ENCODE data around the gene MAN1A2. TPM values are rescaled to one million over a fixed set of nuclear protein-coding genes. Genes with fewer than 3 reads are reported as not detected.

Gene MAN1A2
- total RNA-seq, 1 donor: 51.0 TPM

GRCh38 chr1:117578466-117578865, 211.2 kb downstream of the MAN1A2 start:
- Histone ChIP-seq H3K27me3 (ENCODE audit: insufficient read depth, low read length) (no peaks in the 10 kb centered on the region), H3K79me2 (ENCODE audit: insufficient read depth, low read length) (no peaks in the 10 kb centered on the region)

More at GRCh38 chr1:117578466-117578865, 211.2 kb downstream of the MAN1A2 start:
- no peak for TF ChIP-seq CTCF (IDR thresholded peaks at IDR 0.05; ENCODE audit: extremely low read depth, low read depth, low read length)
- H3K4me1 ChIP-seq (ENCODE audit: insufficient read depth, low read length): no peaks in the 10 kb centered on the region
- H4K20me1 ChIP-seq (ENCODE audit: insufficient read depth, low read length): no peaks in the 10 kb centered on the region
- no peaks in the 10 kb centered on the region for H3K9me3 ChIP-seq (ENCODE audit: low read depth, low read length)
- H2AFZ ChIP-seq (ENCODE audit: low read length): no peak overlapping the region
- no peaks in the 10 kb centered on the region for H3K36me3 ChIP-seq (ENCODE audit: insufficient read depth, low read length)
- DNase-seq (ENCODE audit: insufficient read length, low spot score, missing footprints): no peak
- no peak overlapping the region for H3K4me3 ChIP-seq (ENCODE audit: insufficient read depth, low read length)
- no peak overlapping the region for H3K27ac ChIP-seq (ENCODE audit: low read depth, low read length)
- H3K4me2 ChIP-seq (ENCODE audit: insufficient read depth, low read length): no peak overlapping the region

Other genes starting within 250 kb of the MAN1A2 start
- gene TRIM45, start 245.7 kb upstream of the MAN1A2 start, total RNA-seq: 1.4 and 2.1 TPM in 2 replicates
- gene VTCN1, start 156.5 kb upstream of the MAN1A2 start, total RNA-seq: not detected in 2 replicates
- 0.36 and 0.59 TPM in 2 replicates for gene TENT5C, start 238.6 kb downstream of the MAN1A2 start, total RNA-seq